ENCODE data around the gene ALX3. TPM values are rescaled to one million over a fixed set of nuclear protein-coding genes. Genes with fewer than 3 reads are reported as not detected.

The ALX3 gene
- total RNA-seq, 1 experiment from 2014 or later: 0.15 TPM

DNA sequence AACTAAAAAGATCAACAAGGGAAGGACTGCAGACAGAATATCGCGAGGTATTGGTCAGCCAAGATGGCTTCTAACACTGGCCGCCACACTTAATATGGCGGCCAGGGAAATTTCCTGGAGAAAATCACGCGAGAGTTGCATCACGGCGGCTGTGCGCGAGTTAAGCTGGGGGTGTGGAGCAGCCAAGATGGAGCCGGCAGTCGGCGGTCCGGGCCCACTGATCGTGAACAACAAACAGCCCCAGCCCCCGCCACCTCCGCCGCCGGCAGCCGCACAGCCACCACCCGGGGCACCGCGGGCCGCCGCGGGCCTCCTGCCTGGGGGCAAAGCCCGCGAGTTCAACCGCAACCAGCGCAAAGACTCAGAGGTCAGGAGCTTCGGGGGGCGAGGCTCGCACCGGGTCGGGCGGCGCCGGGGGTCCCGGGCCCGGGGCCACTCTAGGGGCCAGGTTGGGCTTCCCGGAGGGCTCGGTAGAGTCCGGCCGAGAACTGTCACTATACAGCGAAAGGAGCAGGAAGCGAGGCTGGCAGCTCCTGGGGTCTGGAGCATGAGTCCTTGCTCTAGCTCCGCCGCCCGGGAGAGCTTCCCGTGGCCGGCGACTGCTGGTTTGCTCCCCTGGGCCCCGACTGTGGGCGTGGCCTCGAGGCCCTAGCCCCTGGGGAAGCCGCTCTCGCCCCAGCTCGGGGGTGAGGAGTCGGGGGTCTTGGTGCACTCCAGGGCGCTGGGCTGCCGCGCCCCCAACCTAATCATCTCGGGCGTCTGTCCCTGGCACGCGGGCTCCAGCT lies 35.8 kb downstream of the ALX3 start, which contains the start of gene STRIP1 (continued):
- TF ChIP-seq, protein P1, sequence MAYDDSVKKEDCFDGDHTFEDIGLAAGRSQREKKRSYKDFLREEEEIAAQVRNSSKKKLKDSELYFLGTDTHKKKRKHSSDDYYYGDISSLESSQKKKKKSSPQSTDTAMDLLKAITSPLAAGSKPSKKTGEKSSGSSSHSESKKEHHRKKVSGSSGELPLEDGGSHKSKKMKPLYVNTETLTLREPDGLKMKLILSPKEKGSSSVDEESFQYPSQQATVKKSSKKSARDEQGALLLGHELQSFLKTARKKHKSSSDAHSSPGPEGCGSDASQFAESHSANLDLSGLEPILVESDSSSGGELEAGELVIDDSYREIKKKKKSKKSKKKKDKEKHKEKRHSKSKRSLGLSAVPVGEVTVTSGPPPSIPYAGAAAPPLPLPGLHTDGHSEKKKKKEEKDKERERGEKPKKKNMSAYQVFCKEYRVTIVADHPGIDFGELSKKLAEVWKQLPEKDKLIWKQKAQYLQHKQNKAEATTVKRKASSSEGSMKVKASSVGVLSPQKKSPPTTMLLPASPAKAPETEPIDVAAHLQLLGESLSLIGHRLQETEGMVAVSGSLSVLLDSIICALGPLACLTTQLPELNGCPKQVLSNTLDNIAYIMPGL (CRISPR knock-in tag; IDR thresholded peaks at IDR 0.05): peak; percentile 79; the same call in 1 of the 2 replicates
- TF ChIP-seq, protein P2, sequence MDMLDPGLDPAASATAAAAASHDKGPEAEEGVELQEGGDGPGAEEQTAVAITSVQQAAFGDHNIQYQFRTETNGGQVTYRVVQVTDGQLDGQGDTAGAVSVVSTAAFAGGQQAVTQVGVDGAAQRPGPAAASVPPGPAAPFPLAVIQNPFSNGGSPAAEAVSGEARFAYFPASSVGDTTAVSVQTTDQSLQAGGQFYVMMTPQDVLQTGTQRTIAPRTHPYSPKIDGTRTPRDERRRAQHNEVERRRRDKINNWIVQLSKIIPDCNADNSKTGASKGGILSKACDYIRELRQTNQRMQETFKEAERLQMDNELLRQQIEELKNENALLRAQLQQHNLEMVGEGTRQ (CRISPR knock-in tag; IDR thresholded peaks at IDR 0.05): no peak
- TF ChIP-seq ZNF121 (CRISPR knock-in tag; IDR thresholded peaks at IDR 0.05) (no peak), ZNF263 (CRISPR knock-in tag; IDR thresholded peaks at IDR 0.05; ENCODE audit: low read depth) (no peak), GABPB1 (CRISPR knock-in tag; IDR thresholded peaks at IDR 0.05) (peak; percentile 74), JUN (CRISPR knock-in tag; IDR thresholded peaks at IDR 0.05) (no peak), SP1 (CRISPR knock-in tag; conservative IDR thresholded peaks at IDR 0.05) (peak; percentile 35), FOXK1 (CRISPR knock-in tag; IDR thresholded peaks at IDR 0.05) (peak; percentile 67; the same call in 1 of the 2 replicates), NR1H2 (CRISPR knock-in tag; IDR thresholded peaks at IDR 0.05) (no peak)
- TF ChIP-seq, protein P3, sequence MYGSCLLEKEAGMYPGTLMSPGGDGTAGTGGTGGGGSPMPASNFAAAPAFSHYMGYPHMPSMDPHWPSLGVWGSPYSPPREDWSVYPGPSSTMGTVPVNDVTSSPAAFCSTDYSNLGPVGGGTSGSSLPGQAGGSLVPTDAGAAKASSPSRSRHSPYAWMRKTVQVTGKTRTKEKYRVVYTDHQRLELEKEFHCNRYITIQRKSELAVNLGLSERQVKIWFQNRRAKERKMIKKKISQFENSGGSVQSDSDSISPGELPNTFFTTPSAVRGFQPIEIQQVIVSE (CRISPR knock-in tag; IDR thresholded peaks at IDR 0.05; ENCODE audit: borderline replicate concordance): no peak
- TF ChIP-seq, protein P4, sequence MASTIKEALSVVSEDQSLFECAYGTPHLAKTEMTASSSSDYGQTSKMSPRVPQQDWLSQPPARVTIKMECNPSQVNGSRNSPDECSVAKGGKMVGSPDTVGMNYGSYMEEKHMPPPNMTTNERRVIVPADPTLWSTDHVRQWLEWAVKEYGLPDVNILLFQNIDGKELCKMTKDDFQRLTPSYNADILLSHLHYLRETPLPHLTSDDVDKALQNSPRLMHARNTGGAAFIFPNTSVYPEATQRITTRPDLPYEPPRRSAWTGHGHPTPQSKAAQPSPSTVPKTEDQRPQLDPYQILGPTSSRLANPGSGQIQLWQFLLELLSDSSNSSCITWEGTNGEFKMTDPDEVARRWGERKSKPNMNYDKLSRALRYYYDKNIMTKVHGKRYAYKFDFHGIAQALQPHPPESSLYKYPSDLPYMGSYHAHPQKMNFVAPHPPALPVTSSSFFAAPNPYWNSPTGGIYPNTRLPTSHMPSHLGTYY (CRISPR knock-in tag; IDR thresholded peaks at IDR 0.05): no peak
- TF ChIP-seq, protein P5, sequence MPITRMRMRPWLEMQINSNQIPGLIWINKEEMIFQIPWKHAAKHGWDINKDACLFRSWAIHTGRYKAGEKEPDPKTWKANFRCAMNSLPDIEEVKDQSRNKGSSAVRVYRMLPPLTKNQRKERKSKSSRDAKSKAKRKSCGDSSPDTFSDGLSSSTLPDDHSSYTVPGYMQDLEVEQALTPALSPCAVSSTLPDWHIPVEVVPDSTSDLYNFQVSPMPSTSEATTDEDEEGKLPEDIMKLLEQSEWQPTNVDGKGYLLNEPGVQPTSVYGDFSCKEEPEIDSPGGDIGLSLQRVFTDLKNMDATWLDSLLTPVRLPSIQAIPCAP (CRISPR knock-in tag; IDR thresholded peaks at IDR 0.05): 0 out of 2 replicates have a peak, but pooled peaks have one; percentile 42
- TF ChIP-seq, protein P6, sequence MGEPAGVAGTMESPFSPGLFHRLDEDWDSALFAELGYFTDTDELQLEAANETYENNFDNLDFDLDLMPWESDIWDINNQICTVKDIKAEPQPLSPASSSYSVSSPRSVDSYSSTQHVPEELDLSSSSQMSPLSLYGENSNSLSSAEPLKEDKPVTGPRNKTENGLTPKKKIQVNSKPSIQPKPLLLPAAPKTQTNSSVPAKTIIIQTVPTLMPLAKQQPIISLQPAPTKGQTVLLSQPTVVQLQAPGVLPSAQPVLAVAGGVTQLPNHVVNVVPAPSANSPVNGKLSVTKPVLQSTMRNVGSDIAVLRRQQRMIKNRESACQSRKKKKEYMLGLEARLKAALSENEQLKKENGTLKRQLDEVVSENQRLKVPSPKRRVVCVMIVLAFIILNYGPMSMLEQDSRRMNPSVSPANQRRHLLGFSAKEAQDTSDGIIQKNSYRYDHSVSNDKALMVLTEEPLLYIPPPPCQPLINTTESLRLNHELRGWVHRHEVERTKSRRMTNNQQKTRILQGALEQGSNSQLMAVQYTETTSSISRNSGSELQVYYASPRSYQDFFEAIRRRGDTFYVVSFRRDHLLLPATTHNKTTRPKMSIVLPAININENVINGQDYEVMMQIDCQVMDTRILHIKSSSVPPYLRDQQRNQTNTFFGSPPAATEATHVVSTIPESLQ (CRISPR knock-in tag; IDR thresholded peaks at IDR 0.05): no peak

DNA sequence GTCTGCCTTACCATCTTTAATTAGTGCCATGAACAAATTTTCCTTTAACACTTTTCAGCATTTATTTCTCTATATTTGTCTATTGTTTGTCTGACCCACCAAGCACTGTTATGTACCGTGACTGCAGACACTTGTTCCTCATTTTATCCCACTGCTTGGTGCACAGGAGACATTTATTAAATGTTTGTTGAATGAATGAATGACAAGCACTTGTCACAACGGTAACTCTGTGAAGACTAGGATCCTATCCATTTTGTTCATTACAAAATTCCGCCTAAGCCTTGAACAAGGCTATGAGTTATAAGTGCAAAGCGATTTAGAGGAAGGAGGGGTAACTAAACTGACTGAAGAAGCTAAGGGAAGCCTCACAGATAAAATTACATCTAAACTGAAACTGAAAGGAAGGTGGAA lies 36.4 kb downstream of the ALX3 start:
- DNase-seq (ENCODE audit: low spot score): no peak
- Mint-ChIP-seq H3K27ac (peak overlapping the region; percentile 95), H3K9me3 (0 out of 2 replicates have a peak, but pooled peaks cover 6% of the 10 kb centered on the region), H3K4me1 (peaks cover 33% of the 10 kb centered on the region), H3K4me3 (peak overlapping the region; percentile 92), H3K27me3 (ENCODE audit: low read depth) (no peaks in the 10 kb centered on the region), H3K36me3 (peaks cover 19% of the 10 kb centered on the region)
- POLR2A ChIA-PET: interaction anchor here (0.9 to 1.4 kb wide), 4 partner anchors 20 to 220 kb away, joined by 3 to 4 read pairs (median 4); no protein-coding TSS in a partner anchor
- TF ChIP-seq NR3C1 (CRISPR knock-in tag; conservative IDR thresholded peaks at IDR 0.05; ENCODE audit: low read depth): no peak
- no peak for TF ChIP-seq RELA (CRISPR knock-in tag; IDR thresholded peaks at IDR 0.05; ENCODE audit: borderline replicate concordance)
- TF ChIP-seq, protein P7, sequence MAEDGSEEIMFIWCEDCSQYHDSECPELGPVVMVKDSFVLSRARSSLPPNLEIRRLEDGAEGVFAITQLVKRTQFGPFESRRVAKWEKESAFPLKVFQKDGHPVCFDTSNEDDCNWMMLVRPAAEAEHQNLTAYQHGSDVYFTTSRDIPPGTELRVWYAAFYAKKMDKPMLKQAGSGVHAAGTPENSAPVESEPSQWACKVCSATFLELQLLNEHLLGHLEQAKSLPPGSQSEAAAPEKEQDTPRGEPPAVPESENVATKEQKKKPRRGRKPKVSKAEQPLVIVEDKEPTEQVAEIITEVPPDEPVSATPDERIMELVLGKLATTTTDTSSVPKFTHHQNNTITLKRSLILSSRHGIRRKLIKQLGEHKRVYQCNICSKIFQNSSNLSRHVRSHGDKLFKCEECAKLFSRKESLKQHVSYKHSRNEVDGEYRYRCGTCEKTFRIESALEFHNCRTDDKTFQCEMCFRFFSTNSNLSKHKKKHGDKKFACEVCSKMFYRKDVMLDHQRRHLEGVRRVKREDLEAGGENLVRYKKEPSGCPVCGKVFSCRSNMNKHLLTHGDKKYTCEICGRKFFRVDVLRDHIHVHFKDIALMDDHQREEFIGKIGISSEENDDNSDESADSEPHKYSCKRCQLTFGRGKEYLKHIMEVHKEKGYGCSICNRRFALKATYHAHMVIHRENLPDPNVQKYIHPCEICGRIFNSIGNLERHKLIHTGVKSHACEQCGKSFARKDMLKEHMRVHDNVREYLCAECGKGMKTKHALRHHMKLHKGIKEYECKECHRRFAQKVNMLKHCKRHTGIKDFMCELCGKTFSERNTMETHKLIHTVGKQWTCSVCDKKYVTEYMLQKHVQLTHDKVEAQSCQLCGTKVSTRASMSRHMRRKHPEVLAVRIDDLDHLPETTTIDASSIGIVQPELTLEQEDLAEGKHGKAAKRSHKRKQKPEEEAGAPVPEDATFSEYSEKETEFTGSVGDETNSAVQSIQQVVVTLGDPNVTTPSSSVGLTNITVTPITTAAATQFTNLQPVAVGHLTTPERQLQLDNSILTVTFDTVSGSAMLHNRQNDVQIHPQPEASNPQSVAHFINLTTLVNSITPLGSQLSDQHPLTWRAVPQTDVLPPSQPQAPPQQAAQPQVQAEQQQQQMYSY (CRISPR knock-in tag; IDR thresholded peaks at IDR 0.05): no peak
- TF ChIP-seq FOXJ3 (CRISPR knock-in tag; IDR thresholded peaks at IDR 0.05; ENCODE audit: borderline replicate concordance): no peak
- TF ChIP-seq, protein P8, sequence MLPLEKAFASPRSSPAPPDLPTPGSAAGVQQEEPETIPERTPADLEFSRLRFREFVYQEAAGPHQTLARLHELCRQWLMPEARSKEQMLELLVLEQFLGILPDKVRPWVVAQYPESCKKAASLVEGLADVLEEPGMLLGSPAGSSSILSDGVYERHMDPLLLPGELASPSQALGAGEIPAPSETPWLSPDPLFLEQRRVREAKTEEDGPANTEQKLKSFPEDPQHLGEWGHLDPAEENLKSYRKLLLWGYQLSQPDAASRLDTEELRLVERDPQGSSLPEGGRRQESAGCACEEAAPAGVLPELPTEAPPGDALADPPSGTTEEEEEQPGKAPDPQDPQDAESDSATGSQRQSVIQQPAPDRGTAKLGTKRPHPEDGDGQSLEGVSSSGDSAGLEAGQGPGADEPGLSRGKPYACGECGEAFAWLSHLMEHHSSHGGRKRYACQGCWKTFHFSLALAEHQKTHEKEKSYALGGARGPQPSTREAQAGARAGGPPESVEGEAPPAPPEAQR (CRISPR knock-in tag; IDR thresholded peaks at IDR 0.05): no peak
- ATAC-seq: no peak
- CTCF ChIA-PET: interaction anchor here (0.7 to 3.8 kb wide), 18 partner anchors 9 to 501 kb away, joined by 3 to 42 read pairs (median 5); partner anchors contain the start of genes AHCYL1, SLC6A17 and UBL4B

All from WTC11 (cell line).